ENCODE data around the gene ZNF432. TPM values are rescaled to one million over a fixed set of nuclear protein-coding genes. Genes with fewer than 3 reads are reported as not detected.
A peak's percentile ranks its signal among the peaks of the same experiment; 100 is the strongest.

ZNF432 gene
- total and polyA plus RNA-seq, 2 of the 13 experiments (the other 11 are each of a cell fraction or from before 2014, with no cell fraction given), result 4.1 to 8.7 TPM

- TF ChIP-seq RELA (CRISPR knock-in tag; IDR thresholded peaks at IDR 0.05), result 0 out of 2 replicates have a peak, but pooled peaks have one; percentile 61
- no peak for TF ChIP-seq HNRNPH1 (optimal IDR thresholded peaks at IDR 0.05; ENCODE audit: low read depth, low read length)
- peak; percentile 86; the same call in 1 of the 2 replicates for TF ChIP-seq ZNF572 (CRISPR knock-in tag; IDR thresholded peaks at IDR 0.05)
- TF ChIP-seq, protein P1, sequence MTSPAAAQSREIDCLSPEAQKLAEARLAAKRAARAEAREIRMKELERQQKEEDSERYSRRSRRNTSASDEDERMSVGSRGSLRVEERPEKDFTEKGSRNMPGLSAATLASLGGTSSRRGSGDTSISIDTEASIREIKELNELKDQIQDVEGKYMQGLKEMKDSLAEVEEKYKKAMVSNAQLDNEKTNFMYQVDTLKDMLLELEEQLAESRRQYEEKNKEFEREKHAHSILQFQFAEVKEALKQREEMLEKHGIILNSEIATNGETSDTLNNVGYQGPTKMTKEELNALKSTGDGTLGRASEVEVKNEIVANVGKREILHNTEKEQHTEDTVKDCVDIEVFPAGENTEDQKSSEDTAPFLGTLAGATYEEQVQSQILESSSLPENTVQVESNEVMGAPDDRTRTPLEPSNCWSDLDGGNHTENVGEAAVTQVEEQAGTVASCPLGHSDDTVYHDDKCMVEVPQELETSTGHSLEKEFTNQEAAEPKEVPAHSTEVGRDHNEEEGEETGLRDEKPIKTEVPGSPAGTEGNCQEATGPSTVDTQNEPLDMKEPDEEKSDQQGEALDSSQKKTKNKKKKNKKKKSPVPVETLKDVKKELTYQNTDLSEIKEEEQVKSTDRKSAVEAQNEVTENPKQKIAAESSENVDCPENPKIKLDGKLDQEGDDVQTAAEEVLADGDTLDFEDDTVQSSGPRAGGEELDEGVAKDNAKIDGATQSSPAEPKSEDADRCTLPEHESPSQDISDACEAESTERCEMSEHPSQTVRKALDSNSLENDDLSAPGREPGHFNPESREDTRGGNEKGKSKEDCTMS (CRISPR knock-in tag; conservative IDR thresholded peaks at IDR 0.05), result no peak
- TF ChIP-seq ZNF296 (CRISPR knock-in tag; conservative IDR thresholded peaks at IDR 0.05), result no peak
- TF ChIP-seq SMARCE1 (IDR thresholded peaks at IDR 0.05; ENCODE audit: borderline replicate concordance), result no peak
- TF ChIP-seq RAD21 (CRISPR knock-in tag; IDR thresholded peaks at IDR 0.05), result 0 out of 2 replicates have a peak, but pooled peaks have one; percentile 30
- TF ChIP-seq ADNP (CRISPR knock-in tag; IDR thresholded peaks at IDR 0.05), result no peak
- peak; percentile 76; the same call in 1 of the 2 replicates for TF ChIP-seq ZNF317 (CRISPR knock-in tag; IDR thresholded peaks at IDR 0.05)
- no peak for TF ChIP-seq ZNF260 (CRISPR knock-in tag; IDR thresholded peaks at IDR 0.05; ENCODE audit: borderline replicate concordance, low read depth)
- TF ChIP-seq SOX13 (IDR thresholded peaks at IDR 0.05), result no peak
- peak; percentile 36 to 66; a peak in 2 of 4 replicates for TF ChIP-seq SOX13 (CRISPR knock-in tag; conservative IDR thresholded peaks at IDR 0.05 in 1 of 2, IDR thresholded peaks at IDR 0.05 in 1 of 2)
- TF ChIP-seq, protein P2, sequence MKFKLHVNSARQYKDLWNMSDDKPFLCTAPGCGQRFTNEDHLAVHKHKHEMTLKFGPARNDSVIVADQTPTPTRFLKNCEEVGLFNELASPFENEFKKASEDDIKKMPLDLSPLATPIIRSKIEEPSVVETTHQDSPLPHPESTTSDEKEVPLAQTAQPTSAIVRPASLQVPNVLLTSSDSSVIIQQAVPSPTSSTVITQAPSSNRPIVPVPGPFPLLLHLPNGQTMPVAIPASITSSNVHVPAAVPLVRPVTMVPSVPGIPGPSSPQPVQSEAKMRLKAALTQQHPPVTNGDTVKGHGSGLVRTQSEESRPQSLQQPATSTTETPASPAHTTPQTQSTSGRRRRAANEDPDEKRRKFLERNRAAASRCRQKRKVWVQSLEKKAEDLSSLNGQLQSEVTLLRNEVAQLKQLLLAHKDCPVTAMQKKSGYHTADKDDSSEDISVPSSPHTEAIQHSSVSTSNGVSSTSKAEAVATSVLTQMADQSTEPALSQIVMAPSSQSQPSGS (CRISPR knock-in tag; IDR thresholded peaks at IDR 0.05), result peak; percentile 50; the same call in 1 of the 2 replicates
- TF ChIP-seq CEBPB (IDR thresholded peaks at IDR 0.05; ENCODE audit: borderline replicate concordance, low read depth, low read length), result no peak
- TF ChIP-seq ZNF839 (CRISPR knock-in tag; IDR thresholded peaks at IDR 0.05; ENCODE audit: borderline replicate concordance), result peak; percentile 63; the same call in 1 of the 2 replicates
- TF ChIP-seq SOX6 (IDR thresholded peaks at IDR 0.05), result no peak
- TF ChIP-seq SOX6 (CRISPR knock-in tag; IDR thresholded peaks at IDR 0.05), result peak; percentile 63
- TF ChIP-seq, protein P3, sequence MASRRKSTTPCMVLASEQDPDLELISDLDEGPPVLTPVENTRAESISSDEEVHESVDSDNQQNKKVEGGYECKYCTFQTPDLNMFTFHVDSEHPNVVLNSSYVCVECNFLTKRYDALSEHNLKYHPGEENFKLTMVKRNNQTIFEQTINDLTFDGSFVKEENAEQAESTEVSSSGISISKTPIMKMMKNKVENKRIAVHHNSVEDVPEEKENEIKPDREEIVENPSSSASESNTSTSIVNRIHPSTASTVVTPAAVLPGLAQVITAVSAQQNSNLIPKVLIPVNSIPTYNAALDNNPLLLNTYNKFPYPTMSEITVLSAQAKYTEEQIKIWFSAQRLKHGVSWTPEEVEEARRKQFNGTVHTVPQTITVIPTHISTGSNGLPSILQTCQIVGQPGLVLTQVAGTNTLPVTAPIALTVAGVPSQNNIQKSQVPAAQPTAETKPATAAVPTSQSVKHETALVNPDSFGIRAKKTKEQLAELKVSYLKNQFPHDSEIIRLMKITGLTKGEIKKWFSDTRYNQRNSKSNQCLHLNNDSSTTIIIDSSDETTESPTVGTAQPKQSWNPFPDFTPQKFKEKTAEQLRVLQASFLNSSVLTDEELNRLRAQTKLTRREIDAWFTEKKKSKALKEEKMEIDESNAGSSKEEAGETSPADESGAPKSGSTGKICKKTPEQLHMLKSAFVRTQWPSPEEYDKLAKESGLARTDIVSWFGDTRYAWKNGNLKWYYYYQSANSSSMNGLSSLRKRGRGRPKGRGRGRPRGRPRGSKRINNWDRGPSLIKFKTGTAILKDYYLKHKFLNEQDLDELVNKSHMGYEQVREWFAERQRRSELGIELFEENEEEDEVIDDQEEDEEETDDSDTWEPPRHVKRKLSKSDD (CRISPR knock-in tag; IDR thresholded peaks at IDR 0.05; ENCODE audit: low read depth), result peak; percentile 65; the same call in 1 of the 2 replicates
- 0 out of 2 replicates have a peak, but pooled peaks have one; percentile 36 for TF ChIP-seq ZNF558 (CRISPR knock-in tag; IDR thresholded peaks at IDR 0.05; ENCODE audit: borderline replicate concordance)
- TF ChIP-seq MAF1 (CRISPR knock-in tag; IDR thresholded peaks at IDR 0.05; ENCODE audit: borderline replicate concordance), result no peak
- TF ChIP-seq NR2F2 (IDR thresholded peaks at IDR 0.05; ENCODE audit: borderline replicate concordance, low read depth), result peak; percentile 39; the same call in 1 of the 2 replicates
- TF ChIP-seq RCOR2 (CRISPR knock-in tag; IDR thresholded peaks at IDR 0.05), result 0 out of 2 replicates have a peak, but pooled peaks have one; percentile 26
- TF ChIP-seq EP300 (IDR thresholded peaks at IDR 0.05; ENCODE audit: low read depth in 2 of 2, low read length in 2 of 2), result no peak
- peak; percentile 25; the same call in 1 of the 2 replicates for TF ChIP-seq EP300 (CRISPR knock-in tag; IDR thresholded peaks at IDR 0.05; ENCODE audit: borderline replicate concordance)
These were observed 40.7 kb downstream of the ZNF432 start, which contains the start of gene ZNF615 (continued) for GRCh38 chr19:52007806-52008557.
